Activated CD4-positive, alpha-beta T cell treated with anti-CD3 and anti-CD28 coated beads, Interleukin-2, amount 10 ng/mL, durations not matched to agents 7 days and 5 days (primary cell): ENCODE results near the gene TRIM43B. TPM values are rescaled to one million over a fixed set of nuclear protein-coding genes. Genes with fewer than 3 reads are reported as not detected.
"Not testable (repeated sequence)": the region's sequence is repeated elsewhere in the genome, so short reads cannot be mapped to it uniquely, and the experiment has no call there.

ENCODE experiments used
- CTCF ChIA-PET: fragments of 350-600 bp; sonication (Branson Sonifier 250); formaldehyde crosslinking; loops from one replicate; lab custom pipeline; 2021; ENCODE audit warnings: antibody characterized with exemption; lab: Charles Lee
- POLR2A ChIA-PET: fragments of 350-600 bp; sonication (Branson Sonifier 250); formaldehyde crosslinking; loops from one replicate; lab custom pipeline; 2021; ENCODE audit warnings: antibody characterized with exemption; lab: Charles Lee
- DNase-seq: peaks from one replicate; pipeline ENCODE4 v3.0.0-alpha.2; 2020
- H3K27ac Mint-ChIP-seq: one replicate; pipeline ENCODE4 v1.8.0; 2021; ENCODE audit warnings: mild to moderate bottlenecking, moderate library complexity, mixed read lengths
- H3K27me3 Mint-ChIP-seq: one replicate; pipeline ENCODE4 v1.8.0; 2021; ENCODE audit warnings: mixed read lengths
- H3K36me3 Mint-ChIP-seq: one replicate; pipeline ENCODE4 v1.8.0; 2021; ENCODE audit warnings: low read depth, mixed read lengths
- H3K4me1 Mint-ChIP-seq: one replicate; pipeline ENCODE4 v1.8.0; 2021; ENCODE audit warnings: mixed read lengths
- H3K4me3 Mint-ChIP-seq: one replicate; pipeline ENCODE4 v1.8.0; 2021; ENCODE audit warnings: mild to moderate bottlenecking, moderate library complexity, mixed read lengths
- H3K9me3 Mint-ChIP-seq: one replicate; pipeline ENCODE4 v1.8.0; 2021; ENCODE audit warnings: mixed read lengths
- total RNA-seq, 2 experiments: library from RNA; stranded (reverse); gene quantifications; one replicate each; pipeline ENCODE4 v1.2.3, GENCODE V29; 2021

The TRIM43B gene
- total RNA-seq, 2 experiments from 2014 or later, result not detected

DNA sequence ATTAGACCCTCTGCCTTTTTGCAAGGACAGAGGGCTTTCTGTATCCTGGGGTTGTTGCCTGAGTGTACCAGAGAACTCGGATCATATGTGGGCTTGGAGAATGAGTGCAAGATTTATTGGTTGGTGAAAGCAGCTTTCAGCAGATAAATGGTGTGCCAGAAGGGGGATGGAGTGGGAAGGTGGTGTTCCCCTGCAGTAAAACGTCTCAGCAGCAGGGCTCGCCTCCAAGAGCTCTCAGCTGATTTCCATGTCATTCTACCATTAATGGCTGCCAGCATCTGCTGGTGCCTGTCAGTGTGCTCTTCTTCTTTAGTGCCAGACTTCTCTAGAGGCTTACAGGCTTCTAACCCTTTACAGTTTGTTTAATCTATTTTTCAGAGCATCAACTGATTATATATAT lies 16.6 kb downstream of the TRIM43B start:
- H3K27ac Mint-ChIP-seq, H3K27me3 Mint-ChIP-seq, H3K4me3 Mint-ChIP-seq, H3K9me3 Mint-ChIP-seq, H3K36me3 Mint-ChIP-seq, CTCF ChIA-PET, POLR2A ChIA-PET, DNase-seq, H3K4me1 Mint-ChIP-seq: not testable (repeated sequence)

DNA sequence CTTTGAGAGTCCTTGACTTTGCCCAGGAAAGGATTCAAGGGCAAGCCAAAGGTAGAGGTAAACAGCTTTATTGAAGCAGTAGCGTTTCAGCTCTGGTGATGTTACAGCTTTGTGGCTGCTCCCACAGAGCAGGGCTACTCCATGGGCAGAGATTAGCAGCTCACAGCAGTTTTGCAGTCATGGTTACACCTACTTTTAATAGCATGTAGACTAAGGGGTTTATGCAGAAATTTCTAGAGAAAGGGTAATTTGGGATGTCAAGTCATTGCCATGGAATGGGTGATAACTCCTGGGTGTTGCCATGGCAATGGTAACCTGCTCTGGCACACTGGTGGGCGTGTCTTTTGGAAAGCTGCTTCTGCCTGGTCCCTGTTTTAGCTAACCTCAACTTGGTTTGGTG lies 18.0 kb downstream of the TRIM43B start:
- H3K4me1 Mint-ChIP-seq, POLR2A ChIA-PET, H3K27ac Mint-ChIP-seq, DNase-seq, H3K4me3 Mint-ChIP-seq, H3K27me3 Mint-ChIP-seq, H3K36me3 Mint-ChIP-seq, CTCF ChIA-PET, H3K9me3 Mint-ChIP-seq: not testable (repeated sequence)

- H3K4me3 Mint-ChIP-seq, CTCF ChIA-PET, H3K27ac Mint-ChIP-seq, H3K27me3 Mint-ChIP-seq, DNase-seq, H3K9me3 Mint-ChIP-seq, H3K4me1 Mint-ChIP-seq, H3K36me3 Mint-ChIP-seq, POLR2A ChIA-PET: not testable (repeated sequence)
These were observed 21.3 kb downstream of the TRIM43B start for GRCh38 chr2:95463292-95463691.

DNA sequence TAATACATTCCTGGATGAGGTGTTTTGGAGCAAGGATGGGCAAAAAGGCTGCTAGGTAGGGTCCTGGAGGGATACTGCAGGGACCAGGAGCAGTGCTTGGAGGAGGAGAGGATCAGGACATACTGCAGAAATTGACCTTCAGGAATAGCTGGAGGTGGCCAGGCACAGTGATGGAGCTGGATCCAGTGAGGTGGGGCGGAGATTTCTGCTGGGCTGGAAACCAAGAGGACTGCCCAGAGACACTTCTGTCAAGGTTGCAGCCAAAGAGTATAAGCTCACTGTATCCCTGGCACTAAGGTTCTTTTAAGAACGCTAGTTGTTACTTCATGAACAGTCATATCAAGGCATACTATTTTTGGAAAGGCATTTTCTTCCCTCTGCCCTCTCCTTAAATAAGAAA lies 39.2 kb downstream of the TRIM43B start:
- CTCF ChIA-PET, H3K4me3 Mint-ChIP-seq, POLR2A ChIA-PET, H3K4me1 Mint-ChIP-seq, H3K36me3 Mint-ChIP-seq, H3K27ac Mint-ChIP-seq, DNase-seq, H3K27me3 Mint-ChIP-seq, H3K9me3 Mint-ChIP-seq: not testable (repeated sequence)

DNA sequence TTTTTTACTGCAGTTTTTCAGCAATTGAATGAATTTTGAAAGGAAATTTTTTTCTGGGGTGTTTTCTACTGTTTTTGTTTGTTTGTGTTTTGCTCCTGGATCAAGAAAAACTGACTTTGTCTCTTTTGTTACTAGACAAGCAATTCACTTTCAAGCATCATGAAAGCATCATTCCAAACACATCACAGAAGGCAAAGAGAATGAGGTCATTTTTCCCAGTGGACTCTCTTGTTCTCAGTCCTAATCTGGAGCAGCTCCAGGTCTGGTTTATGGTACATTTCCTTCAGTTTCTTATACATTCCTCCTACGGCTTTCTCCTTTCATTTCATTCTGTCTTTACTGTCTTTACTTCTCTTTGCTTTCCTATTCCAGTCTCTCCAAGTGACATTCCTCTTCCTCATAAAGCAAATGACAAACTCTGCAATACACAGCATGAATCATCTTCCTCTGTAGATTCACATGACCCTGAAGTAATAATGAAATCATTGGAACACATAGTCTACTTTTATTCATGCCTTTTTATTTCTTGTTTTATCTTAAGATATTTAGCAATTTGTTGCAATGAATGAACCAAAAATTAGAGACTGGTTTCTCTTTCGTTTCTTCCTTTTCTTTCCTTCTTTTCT lies 42.0 kb downstream of the TRIM43B start:
- POLR2A ChIA-PET, H3K27ac Mint-ChIP-seq, H3K4me1 Mint-ChIP-seq, H3K4me3 Mint-ChIP-seq, H3K9me3 Mint-ChIP-seq, CTCF ChIA-PET, DNase-seq, H3K27me3 Mint-ChIP-seq, H3K36me3 Mint-ChIP-seq: not testable (repeated sequence)

DNA sequence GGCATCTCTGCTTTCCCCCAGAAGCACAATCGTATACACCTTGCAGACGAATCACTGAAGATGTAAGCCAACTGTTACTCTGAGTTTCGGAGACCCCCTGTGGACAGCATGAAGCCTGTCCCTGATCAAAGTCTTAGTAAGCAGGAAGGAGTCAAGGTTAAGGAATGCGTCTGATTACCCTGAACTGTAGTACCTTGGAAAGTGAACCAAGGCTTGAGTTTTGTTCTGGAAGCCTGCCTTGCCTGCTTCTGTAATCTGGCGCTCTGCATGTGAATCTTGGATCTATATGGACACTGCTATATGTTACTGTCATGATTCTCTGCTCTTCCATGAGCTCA lies 48.7 kb downstream of the TRIM43B start:
- H3K27ac Mint-ChIP-seq, H3K36me3 Mint-ChIP-seq, CTCF ChIA-PET: not testable (repeated sequence)

DNA sequence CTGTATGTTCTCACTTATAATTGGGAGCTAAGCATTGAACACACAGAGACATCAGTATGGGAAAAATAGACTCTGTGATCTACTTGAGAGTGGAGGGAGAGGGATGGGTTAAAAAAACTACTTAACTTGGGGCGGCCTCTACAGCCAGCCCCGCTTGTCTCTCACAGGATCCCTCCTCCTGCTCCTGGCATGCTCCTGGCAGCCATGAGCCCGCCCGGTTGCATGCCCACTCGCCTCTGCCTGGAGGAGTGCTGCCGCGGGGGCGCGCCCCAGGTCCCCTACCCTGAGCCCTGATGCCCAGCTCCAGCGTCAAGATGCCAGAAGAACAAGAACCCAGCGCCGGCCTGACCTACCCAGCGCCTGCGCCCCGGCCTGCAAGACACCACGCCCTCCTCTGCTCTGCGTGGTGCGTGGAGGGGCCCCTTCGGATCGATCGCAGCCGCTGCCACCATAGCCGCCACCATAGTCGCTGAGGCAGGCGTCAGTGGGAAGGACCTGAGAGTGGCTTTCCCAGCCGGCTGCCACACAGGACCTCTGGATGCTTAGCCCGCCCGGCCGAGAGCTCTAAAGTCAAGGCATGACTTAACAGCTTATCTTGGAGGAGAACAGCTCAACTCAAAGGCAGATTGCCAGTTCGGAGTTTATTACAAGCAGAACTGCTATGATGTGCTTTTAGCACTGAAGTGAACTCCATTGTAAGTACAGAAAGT lies 49.2 kb downstream of the TRIM43B start:
- H3K27me3 Mint-ChIP-seq, H3K4me3 Mint-ChIP-seq, CTCF ChIA-PET, H3K36me3 Mint-ChIP-seq, POLR2A ChIA-PET, H3K27ac Mint-ChIP-seq, H3K9me3 Mint-ChIP-seq, H3K4me1 Mint-ChIP-seq, DNase-seq: not testable (repeated sequence)

More for the DNA sequence above, 48.7 kb downstream of the TRIM43B start:
- H3K4me1 Mint-ChIP-seq, H3K27me3 Mint-ChIP-seq, DNase-seq, POLR2A ChIA-PET, H3K9me3 Mint-ChIP-seq, H3K4me3 Mint-ChIP-seq: not testable (repeated sequence)

- H3K36me3 Mint-ChIP-seq, H3K27ac Mint-ChIP-seq, H3K9me3 Mint-ChIP-seq, CTCF ChIA-PET, H3K4me3 Mint-ChIP-seq, DNase-seq, H3K27me3 Mint-ChIP-seq, H3K4me1 Mint-ChIP-seq, POLR2A ChIA-PET: not testable (repeated sequence)
These were observed 50.0 kb downstream of the TRIM43B start for GRCh38 chr2:95434507-95435076.

DNA sequence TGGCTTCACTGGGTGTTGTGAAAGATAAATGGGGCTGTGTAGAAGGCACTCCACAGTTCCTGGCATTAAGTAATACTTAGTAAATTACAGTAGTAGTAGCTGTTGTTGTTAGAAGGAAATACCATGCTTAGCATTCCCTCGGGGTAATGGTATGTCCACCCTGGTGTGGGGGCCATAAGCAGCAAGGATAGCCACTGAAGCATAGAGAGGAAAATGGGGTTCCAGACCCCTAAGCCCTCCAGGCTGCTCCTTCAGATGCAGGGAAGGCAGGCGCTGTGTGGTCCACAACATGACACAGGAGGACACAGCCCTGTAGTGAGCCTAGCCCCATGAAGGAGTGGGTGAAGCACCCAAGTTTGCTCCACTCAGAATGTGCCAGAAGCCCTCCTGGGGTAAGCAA lies 50.6 kb downstream of the TRIM43B start:
- H3K4me1 Mint-ChIP-seq, H3K27ac Mint-ChIP-seq: not testable (repeated sequence)

GRCh38 chr2:95433373-95433772 lies 51.2 kb downstream of the TRIM43B start:
- H3K27ac Mint-ChIP-seq, H3K4me1 Mint-ChIP-seq, H3K4me3 Mint-ChIP-seq, H3K27me3 Mint-ChIP-seq, H3K9me3 Mint-ChIP-seq, DNase-seq, POLR2A ChIA-PET, CTCF ChIA-PET, H3K36me3 Mint-ChIP-seq: not testable (repeated sequence)

More for the DNA sequence above, 50.6 kb downstream of the TRIM43B start:
- H3K4me3 Mint-ChIP-seq, H3K27me3 Mint-ChIP-seq, CTCF ChIA-PET, DNase-seq, H3K9me3 Mint-ChIP-seq, POLR2A ChIA-PET, H3K36me3 Mint-ChIP-seq: not testable (repeated sequence)

DNA sequence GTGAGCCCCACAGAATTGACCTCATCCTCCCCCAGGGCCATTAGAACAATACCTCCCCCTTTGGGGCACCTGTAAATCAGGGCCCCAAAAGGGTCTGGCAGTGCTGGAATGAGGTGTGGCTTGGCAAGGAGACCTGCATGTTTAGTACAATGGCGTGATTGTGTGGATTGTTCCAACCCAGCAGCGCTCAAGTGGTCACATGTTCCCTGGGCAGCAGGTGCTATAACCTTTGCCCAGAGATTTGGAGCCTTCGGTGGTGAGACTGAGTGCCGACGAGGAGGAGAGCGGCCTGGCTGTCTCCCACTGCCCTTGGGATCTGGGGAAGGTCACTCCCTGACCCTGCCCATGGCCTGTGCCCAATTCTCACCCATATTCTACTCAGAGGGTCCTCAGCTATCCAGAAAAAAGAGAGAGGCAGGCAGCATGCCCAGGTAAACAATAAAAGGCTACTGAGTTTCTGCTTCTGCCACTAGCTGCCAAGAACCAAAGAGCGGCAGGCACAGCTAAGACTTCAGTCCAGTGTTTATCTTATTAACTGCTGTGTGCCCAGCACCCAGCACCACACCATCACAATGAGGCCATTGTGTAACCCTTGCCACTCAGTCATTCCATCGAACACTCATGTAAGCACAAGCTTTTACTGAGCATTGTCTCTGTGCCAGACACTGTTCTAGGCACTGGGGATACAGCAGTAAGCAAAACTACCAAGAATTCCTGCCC lies 54.6 kb downstream of the TRIM43B start:
- H3K4me3 Mint-ChIP-seq, CTCF ChIA-PET, POLR2A ChIA-PET, H3K4me1 Mint-ChIP-seq, H3K9me3 Mint-ChIP-seq, DNase-seq, H3K27me3 Mint-ChIP-seq, H3K27ac Mint-ChIP-seq, H3K36me3 Mint-ChIP-seq: not testable (repeated sequence)

GRCh38 chr2:95427196-95427867 lies 57.2 kb downstream of the TRIM43B start:
- H3K27me3 Mint-ChIP-seq, CTCF ChIA-PET, H3K4me3 Mint-ChIP-seq, H3K4me1 Mint-ChIP-seq, H3K27ac Mint-ChIP-seq, DNase-seq, H3K9me3 Mint-ChIP-seq, POLR2A ChIA-PET, H3K36me3 Mint-ChIP-seq: not testable (repeated sequence)
